ENCODE measurements around the gene KCNB1. TPM values are rescaled to one million over a fixed set of nuclear protein-coding genes. Genes with fewer than 3 reads are reported as not detected.

KCNB1 gene
- total and polyA plus RNA-seq, 2 of the 4 experiments (the other 2 are of a cell fraction), result 0.05 TPM; not detected in 1

DNA sequence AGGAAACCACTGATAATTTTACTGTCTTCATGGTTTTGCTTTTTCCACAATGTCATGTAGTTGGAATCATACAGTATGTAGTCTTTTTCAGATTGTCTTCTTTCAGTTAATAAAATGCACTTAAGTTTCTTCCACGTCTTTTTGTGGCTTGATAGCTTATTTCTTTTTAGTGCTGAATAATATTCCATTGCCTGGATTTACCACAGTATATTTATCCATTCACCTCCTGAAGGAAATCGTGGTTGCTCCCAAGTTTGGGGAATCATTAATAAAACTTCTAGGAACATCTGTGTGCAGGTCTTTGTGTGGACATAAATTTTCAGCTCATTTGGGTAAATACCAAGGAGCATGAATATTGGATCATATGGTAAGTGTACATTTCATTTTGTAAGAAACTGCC lies 165.8 kb downstream of the KCNB1 start:
- H2BK15ac ChIP-seq (ENCODE audit: low read depth, low read length), result no peak overlapping the region
- H3K9ac ChIP-seq (ENCODE audit: low read depth, low read length), result no peak overlapping the region
- WGBS, 2 experiments (ENCODE audit: extremely low coverage in 2 of 2, insufficient read length in 1 of 2), result no CpG with 5 or more reads among the region's 2 CpGs
- DNase-seq (no peak), ATAC-seq (ENCODE audit: low read depth) (no peak)
- no peaks in the 10 kb centered on the region for H4K20me1 ChIP-seq (ENCODE audit: insufficient read depth, low read length)
- H4K5ac ChIP-seq (ENCODE audit: low read depth, low read length), result no peak overlapping the region
- no peak overlapping the region for H3K4me2 ChIP-seq (ENCODE audit: low read depth, low read length)
- BruUV-seq (replicated peaks), result no TSS peak
- peaks cover 3% of the 10 kb centered on the region; the same call in 1 of the 2 replicates for H3K4me1 ChIP-seq (ENCODE audit: control insufficient read depth, insufficient read depth, low read length)
- H2BK120ac ChIP-seq (ENCODE audit: low read depth, low read length), result no peak overlapping the region
- H3K4ac ChIP-seq (ENCODE audit: low read depth, low read length), result no peak overlapping the region
- H2AFZ ChIP-seq (replicated peaks; ENCODE audit: low read length, poor library complexity), result no peak overlapping the region
- no peaks in the 10 kb centered on the region for H3K36me3 ChIP-seq (ENCODE audit: control insufficient read depth, insufficient read depth, low read length)
- ChIA-PET CTCF (no interaction called here), POLR2A (ENCODE audit: unreplicated experiment) (no interaction called here)
- H3K4me3 ChIP-seq (ENCODE audit: insufficient read depth, low read depth, low read length), result no peak overlapping the region
- H3K27ac ChIP-seq (ENCODE audit: insufficient read depth, low read length), result no peak overlapping the region
- no peak overlapping the region for H2BK5ac ChIP-seq (ENCODE audit: low read depth, low read length, poor library complexity, severe bottlenecking)
- H2BK20ac ChIP-seq (ENCODE audit: low read depth, low read length), result no peak overlapping the region
- H3K18ac ChIP-seq (ENCODE audit: low read depth, low read length), result no peak overlapping the region
- H2AK5ac ChIP-seq (ENCODE audit: low read depth, low read length), result no peak overlapping the region
- dilution Hi-C loops (cut with HindIII; ENCODE audit: low sequenced_read_pairs, unreplicated experiment) (no loop called here), intact Hi-C loops (cut with micrococcal nuclease) (no loop called here), in situ Hi-C loops (cut with MboI; ENCODE audit: low sequenced_read_pairs) (no loop called here)
- H4K8ac ChIP-seq (ENCODE audit: low read depth in 2 of 2, low read length in 2 of 2), result no peak overlapping the region
- no peaks in the 10 kb centered on the region for H3K9me1 ChIP-seq (ENCODE audit: insufficient read depth, low read length)
- no peak overlapping the region for H3K23ac ChIP-seq (ENCODE audit: low read depth, low read length)
- no peak overlapping the region for H4K91ac ChIP-seq (ENCODE audit: insufficient read depth, low read depth, low read length)
- no peak overlapping the region for H3K56ac ChIP-seq (ENCODE audit: extremely low read depth, insufficient read depth, low read length)
- no peak overlapping the region for H3K14ac ChIP-seq (replicated peaks; ENCODE audit: low read depth, low read length)
- no peak for TF ChIP-seq CEBPB (IDR thresholded peaks at IDR 0.05; ENCODE audit: low read depth, low read length)
- no peak for TF ChIP-seq NFE2L2 (IDR thresholded peaks at IDR 0.05; ENCODE audit: low read depth, low read length)
- TF ChIP-seq, protein P1, sequence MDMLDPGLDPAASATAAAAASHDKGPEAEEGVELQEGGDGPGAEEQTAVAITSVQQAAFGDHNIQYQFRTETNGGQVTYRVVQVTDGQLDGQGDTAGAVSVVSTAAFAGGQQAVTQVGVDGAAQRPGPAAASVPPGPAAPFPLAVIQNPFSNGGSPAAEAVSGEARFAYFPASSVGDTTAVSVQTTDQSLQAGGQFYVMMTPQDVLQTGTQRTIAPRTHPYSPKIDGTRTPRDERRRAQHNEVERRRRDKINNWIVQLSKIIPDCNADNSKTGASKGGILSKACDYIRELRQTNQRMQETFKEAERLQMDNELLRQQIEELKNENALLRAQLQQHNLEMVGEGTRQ (IDR thresholded peaks at IDR 0.05; ENCODE audit: low read depth, low read length), result no peak
- TF ChIP-seq, protein P2, sequence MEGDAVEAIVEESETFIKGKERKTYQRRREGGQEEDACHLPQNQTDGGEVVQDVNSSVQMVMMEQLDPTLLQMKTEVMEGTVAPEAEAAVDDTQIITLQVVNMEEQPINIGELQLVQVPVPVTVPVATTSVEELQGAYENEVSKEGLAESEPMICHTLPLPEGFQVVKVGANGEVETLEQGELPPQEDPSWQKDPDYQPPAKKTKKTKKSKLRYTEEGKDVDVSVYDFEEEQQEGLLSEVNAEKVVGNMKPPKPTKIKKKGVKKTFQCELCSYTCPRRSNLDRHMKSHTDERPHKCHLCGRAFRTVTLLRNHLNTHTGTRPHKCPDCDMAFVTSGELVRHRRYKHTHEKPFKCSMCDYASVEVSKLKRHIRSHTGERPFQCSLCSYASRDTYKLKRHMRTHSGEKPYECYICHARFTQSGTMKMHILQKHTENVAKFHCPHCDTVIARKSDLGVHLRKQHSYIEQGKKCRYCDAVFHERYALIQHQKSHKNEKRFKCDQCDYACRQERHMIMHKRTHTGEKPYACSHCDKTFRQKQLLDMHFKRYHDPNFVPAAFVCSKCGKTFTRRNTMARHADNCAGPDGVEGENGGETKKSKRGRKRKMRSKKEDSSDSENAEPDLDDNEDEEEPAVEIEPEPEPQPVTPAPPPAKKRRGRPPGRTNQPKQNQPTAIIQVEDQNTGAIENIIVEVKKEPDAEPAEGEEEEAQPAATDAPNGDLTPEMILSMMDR (conservative IDR thresholded peaks at IDR 0.05; ENCODE audit: low read depth, low read length), result no peak
- TF ChIP-seq RAD21 (IDR thresholded peaks at IDR 0.05; ENCODE audit: low read length), result no peak
- no peak for TF ChIP-seq CHD1 (IDR thresholded peaks at IDR 0.05; ENCODE audit: low read depth, low read length)
- no peak for TF ChIP-seq RCOR1 (IDR thresholded peaks at IDR 0.05; ENCODE audit: insufficient replicate concordance, low read length)
- TF ChIP-seq MAFK (IDR thresholded peaks at IDR 0.05; ENCODE audit: low read depth, low read length), result no peak
- no peak for TF ChIP-seq RFX5 (IDR thresholded peaks at IDR 0.05; ENCODE audit: low read depth, low read length)
- TF ChIP-seq FOS (IDR thresholded peaks at IDR 0.05; ENCODE audit: low read depth, low read length), result no peak
- no peak for TF ChIP-seq BHLHE40 (IDR thresholded peaks at IDR 0.05; ENCODE audit: low read depth, low read length)
- TF ChIP-seq POLR2A (IDR thresholded peaks at IDR 0.05; ENCODE audit: low read depth, low read length), result no peak
- no peak for TF ChIP-seq SMC3 (IDR thresholded peaks at IDR 0.05; ENCODE audit: low read depth, low read length)
- no peak for TF ChIP-seq MAZ (IDR thresholded peaks at IDR 0.05; ENCODE audit: borderline replicate concordance, low read depth, low read length)
- no peak for TF ChIP-seq MXI1 (IDR thresholded peaks at IDR 0.05; ENCODE audit: borderline replicate concordance, low read depth, low read length)
- TF ChIP-seq, protein P3, sequence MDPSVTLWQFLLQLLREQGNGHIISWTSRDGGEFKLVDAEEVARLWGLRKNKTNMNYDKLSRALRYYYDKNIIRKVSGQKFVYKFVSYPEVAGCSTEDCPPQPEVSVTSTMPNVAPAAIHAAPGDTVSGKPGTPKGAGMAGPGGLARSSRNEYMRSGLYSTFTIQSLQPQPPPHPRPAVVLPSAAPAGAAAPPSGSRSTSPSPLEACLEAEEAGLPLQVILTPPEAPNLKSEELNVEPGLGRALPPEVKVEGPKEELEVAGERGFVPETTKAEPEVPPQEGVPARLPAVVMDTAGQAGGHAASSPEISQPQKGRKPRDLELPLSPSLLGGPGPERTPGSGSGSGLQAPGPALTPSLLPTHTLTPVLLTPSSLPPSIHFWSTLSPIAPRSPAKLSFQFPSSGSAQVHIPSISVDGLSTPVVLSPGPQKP (IDR thresholded peaks at IDR 0.05; ENCODE audit: borderline replicate concordance, low read depth, low read length), result no peak
- H3K79me1 ChIP-seq (ENCODE audit: low read depth in 1 of 2, low read length in 2 of 2), result no peaks in the 10 kb centered on the region
- peaks cover 8% of the 10 kb centered on the region; the same call in 1 of the 2 replicates for H3K9me3 ChIP-seq (ENCODE audit: control insufficient read depth, insufficient read depth, low read length)
- peaks cover 71% of the 10 kb centered on the region for H3K27me3 ChIP-seq (ENCODE audit: control insufficient read depth, insufficient read depth, low read length)
- H2AK9ac ChIP-seq (replicated peaks; ENCODE audit: low read depth, low read length, poor library complexity), result no peak overlapping the region

All from IMR-90 (cell line).